HepG2 (cell line): ENCODE measurements around the gene TROAP.
A peak's percentile ranks its signal among the peaks of the same experiment; 100 is the strongest.

Experiments
- ARNT ChIP-seq: fragments of 450-650 bp; IDR thresholded peaks from 2 replicates; pipeline ENCODE4 v1.6.1; 2017
- ATF1 ChIP-seq: IDR thresholded peaks from 2 replicates; pipeline ENCODE4 v1.6.1; 2016; ENCODE audit warnings: mild to moderate bottlenecking, control low read depth
- ATF7 ChIP-seq, 2 experiments: fragments of 450-650 bp in 1 of 2; sonication (generic) in 1 of 2; formaldehyde crosslinking in 1 of 2; IDR thresholded peaks; 2 replicates each; pipeline versions ENCODE4 v1.4.0 to v1.6.1; 2016 to 2020; ENCODE audit warnings: antibody characterized with exemption in 1 of 2, mild to moderate bottlenecking in 1 of 2, missing genetic modification reagents in 1 of 2
- PRMT3 ChIP-seq: sonication (generic); formaldehyde crosslinking; IDR thresholded peaks from 2 replicates; pipeline ENCODE4 v1.8.1; 2022; ENCODE audit warnings: low read depth, mild to moderate bottlenecking, moderate library complexity, missing genetic modification reagents, borderline replicate concordance
- RAD51 ChIP-seq: fragments of 450-650 bp; IDR thresholded peaks from 2 replicates; pipeline ENCODE4 v1.6.1; 2016; ENCODE audit warnings: borderline replicate concordance
- SUZ12 ChIP-seq: fragments of 150-350 bp; IDR thresholded peaks from 2 replicates; pipeline ENCODE4 v1.6.1; 2014; ENCODE audit warnings: low read depth, low read length
- ZNF335 ChIP-seq: sonication (generic); formaldehyde crosslinking; IDR thresholded peaks from 2 replicates; pipeline ENCODE4 v1.4.0; 2020; ENCODE audit warnings: missing genetic modification reagents
- ZNF878 ChIP-seq: sonication (generic); formaldehyde crosslinking; IDR thresholded peaks from 2 replicates; pipeline ENCODE4 v1.8.1; 2023; ENCODE audit warnings: mild to moderate bottlenecking, missing genetic modification reagents, moderate library complexity
- TF ChIP-seq, protein P1 (sequence below): sonication (generic); formaldehyde crosslinking; IDR thresholded peaks from 2 replicates; pipeline ENCODE4 v1.5.0; 2020; ENCODE audit warnings: mild to moderate bottlenecking, missing genetic modification reagents, moderate library complexity

DNA sequence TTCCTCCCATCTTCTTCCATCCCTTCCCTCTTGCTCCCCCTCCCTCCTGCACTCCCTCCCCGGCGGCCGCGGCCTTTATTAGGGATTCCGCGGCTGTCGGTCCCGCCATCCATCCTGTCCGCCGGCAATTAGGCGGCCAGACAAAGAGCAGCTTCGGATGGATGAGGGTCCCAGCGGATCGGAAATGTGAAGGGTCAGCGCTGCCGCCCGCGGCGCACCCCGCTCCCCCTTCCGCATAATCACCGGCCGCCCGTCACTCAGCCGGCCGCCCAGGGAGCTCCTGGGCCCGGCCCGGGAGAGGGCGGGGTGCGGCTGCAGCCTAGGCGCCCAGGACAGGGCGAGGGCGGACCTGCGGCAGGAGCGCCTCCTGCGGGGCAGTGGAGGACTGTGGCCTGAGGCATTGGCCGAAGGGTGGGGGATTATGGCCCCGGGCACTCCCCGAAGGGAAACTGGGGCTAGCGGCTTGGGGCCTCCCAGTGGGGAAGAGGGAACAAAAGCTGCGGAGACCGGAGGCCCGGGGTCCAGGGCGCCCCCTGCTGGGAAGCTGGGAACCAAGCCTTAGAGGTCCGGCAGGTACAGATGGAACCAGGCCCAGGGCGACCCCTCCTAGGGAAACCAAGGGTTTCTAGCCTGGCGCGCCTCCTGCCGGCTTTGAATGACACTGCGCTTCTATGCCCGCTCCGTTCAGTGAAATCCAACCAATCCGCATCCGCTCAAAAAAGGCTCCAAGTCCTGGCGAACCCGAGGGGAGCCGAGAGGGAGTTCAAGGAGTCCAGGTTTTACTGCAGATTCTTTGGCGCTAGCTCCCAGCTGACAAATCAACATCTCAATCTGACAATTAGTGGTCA lies 19.2 kb downstream of the TROAP start:
- TF ChIP-seq RAD51, result no peak
- no peak for TF ChIP-seq ZNF335 (CRISPR knock-in tag)
- TF ChIP-seq SUZ12, result no peak
- no peak for TF ChIP-seq ARNT
- no peak for TF ChIP-seq ATF7 (IDR thresholded peaks at IDR 0.05)
- TF ChIP-seq ATF7 (CRISPR knock-in tag; IDR thresholded peaks at IDR 0.05), result no peak
- TF ChIP-seq, protein P1, sequence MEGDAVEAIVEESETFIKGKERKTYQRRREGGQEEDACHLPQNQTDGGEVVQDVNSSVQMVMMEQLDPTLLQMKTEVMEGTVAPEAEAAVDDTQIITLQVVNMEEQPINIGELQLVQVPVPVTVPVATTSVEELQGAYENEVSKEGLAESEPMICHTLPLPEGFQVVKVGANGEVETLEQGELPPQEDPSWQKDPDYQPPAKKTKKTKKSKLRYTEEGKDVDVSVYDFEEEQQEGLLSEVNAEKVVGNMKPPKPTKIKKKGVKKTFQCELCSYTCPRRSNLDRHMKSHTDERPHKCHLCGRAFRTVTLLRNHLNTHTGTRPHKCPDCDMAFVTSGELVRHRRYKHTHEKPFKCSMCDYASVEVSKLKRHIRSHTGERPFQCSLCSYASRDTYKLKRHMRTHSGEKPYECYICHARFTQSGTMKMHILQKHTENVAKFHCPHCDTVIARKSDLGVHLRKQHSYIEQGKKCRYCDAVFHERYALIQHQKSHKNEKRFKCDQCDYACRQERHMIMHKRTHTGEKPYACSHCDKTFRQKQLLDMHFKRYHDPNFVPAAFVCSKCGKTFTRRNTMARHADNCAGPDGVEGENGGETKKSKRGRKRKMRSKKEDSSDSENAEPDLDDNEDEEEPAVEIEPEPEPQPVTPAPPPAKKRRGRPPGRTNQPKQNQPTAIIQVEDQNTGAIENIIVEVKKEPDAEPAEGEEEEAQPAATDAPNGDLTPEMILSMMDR (CRISPR knock-in tag), result peak; percentile 91
- no peak for TF ChIP-seq ZNF878
- TF ChIP-seq ATF1 (CRISPR knock-in tag), result no peak
- no peak for TF ChIP-seq PRMT3 (CRISPR knock-in tag)
